GM23248 (cell line): ENCODE data around the gene SMIM24. TPM values are rescaled to one million over a fixed set of nuclear protein-coding genes. Genes with fewer than 3 reads are reported as not detected.

Experiments
- DNase-seq: peaks from one replicate; pipeline ENCODE4 v3.0.0-alpha.2; 2015
- H2AFZ ChIP-seq: fragments of 200-600 bp; sonication (generic); 2 replicates; pipeline ENCODE4 v1.6.1; 2016; ENCODE audit warnings: antibody characterized with exemption
- H3F3A ChIP-seq: fragments of 200-600 bp; sonication (generic); 2 replicates; pipeline ENCODE4 v1.6.1; 2016; ENCODE audit warnings: mild to moderate bottlenecking, antibody characterized with exemption, mixed run types; ENCODE audit not compliant: insufficient read depth
- H3K27ac ChIP-seq: fragments of 200-600 bp; sonication (generic); 2 replicates; pipeline ENCODE4 v1.5.1; 2016; ENCODE audit warnings: mild to moderate bottlenecking
- H3K27me3 ChIP-seq: fragments of 200-600 bp; sonication (generic); replicated peaks from 2 replicates; pipeline ENCODE4 v1.6.1; 2016; ENCODE audit warnings: mild to moderate bottlenecking; ENCODE audit not compliant: insufficient read depth
- H3K36me3 ChIP-seq: fragments of 200-600 bp; sonication (generic); 2 replicates; pipeline ENCODE4 v1.6.1; 2016; ENCODE audit warnings: low read depth, mild to moderate bottlenecking
- H3K4me1 ChIP-seq: fragments of 200-600 bp; sonication (generic); 2 replicates; pipeline ENCODE4 v1.6.1; 2016; ENCODE audit warnings: mild to moderate bottlenecking; ENCODE audit not compliant: insufficient read depth
- H3K4me2 ChIP-seq: fragments of 200-600 bp; sonication (generic); one replicate; pipeline ENCODE4 v1.6.1; 2016; ENCODE audit warnings: mild to moderate bottlenecking; ENCODE audit not compliant: unreplicated experiment
- H3K4me3 ChIP-seq: fragments of 200-600 bp; sonication (generic); 2 replicates; pipeline ENCODE4 v1.5.1; 2016; ENCODE audit warnings: mild to moderate bottlenecking
- H3K79me2 ChIP-seq: fragments of 200-600 bp; sonication (generic); 2 replicates; pipeline ENCODE4 v1.6.1; 2016; ENCODE audit warnings: mild to moderate bottlenecking; ENCODE audit not compliant: insufficient read depth
- H3K9ac ChIP-seq: fragments of 200-600 bp; sonication (generic); 2 replicates; pipeline ENCODE4 v1.6.1; 2016; ENCODE audit warnings: mild to moderate bottlenecking
- H3K9me2 ChIP-seq: fragments of 200-600 bp; sonication (generic); 2 replicates; pipeline ENCODE4 v1.6.1; 2016; ENCODE audit warnings: mixed run types, mild to moderate bottlenecking, moderate library complexity; ENCODE audit not compliant: insufficient read depth
- H3K9me3 ChIP-seq: fragments of 200-600 bp; sonication (generic); one replicate; pipeline ENCODE4 v1.6.1; 2017; ENCODE audit warnings: low read depth
- H4K20me1 ChIP-seq: fragments of 200-600 bp; sonication (generic); 2 replicates; pipeline ENCODE4 v1.6.0; 2016; ENCODE audit not compliant: insufficient read depth
- EZH2 ChIP-seq: fragments of 200-600 bp; sonication (generic); IDR thresholded peaks from 2 replicates; pipeline ENCODE4 v1.6.1; 2018; ENCODE audit warnings: antibody characterized with exemption, mild to moderate bottlenecking; ENCODE audit not compliant: insufficient read depth, poor library complexity, severe bottlenecking
- EZH2phosphoT487 ChIP-seq: fragments of 200-600 bp; sonication (generic); IDR thresholded peaks from 2 replicates; pipeline ENCODE4 v1.6.1; 2018; ENCODE audit warnings: antibody characterized with exemption, moderate library complexity, mild to moderate bottlenecking, low read depth; ENCODE audit not compliant: insufficient read depth
- WGBS, 2 experiments: methylation state at CpG; one replicate each; pipeline ENCODE4 v1.1.6; 2015 to 2017; ENCODE audit warnings: low lambda C conversion rate in 2 of 2, low coverage in 1 of 2; ENCODE audit errors: missing lambda C conversion rate in 2 of 2; 5-methylcytosine and 5-hydroxymethylcytosine counted together
- in situ Hi-C: fragments of 300-500 bp; cut with MboI; formaldehyde crosslinking; loops from 2 replicates; pipeline ENCODE4 v1.15.0; 2020
- polyA plus RNA-seq: library from polyadenylated mRNA; unstranded; fragments of >200 nt; fragmentation: Nextera tagmentation; extraction: Ambion mirVana; gene quantifications from 2 replicates; pipeline ENCODE4 v1.2.1, GENCODE V29; 2016
- total RNA-seq: library from RNA; depleted of rRNA; stranded (reverse); fragments of >200 nt; shearing (Covaris generic); gene quantifications from 2 replicates; pipeline ENCODE4 v1.2.3, GENCODE V29; 2014

SMIM24 gene
- total and polyA plus RNA-seq, 2 experiments from 2014 or later = not detected

DNA sequence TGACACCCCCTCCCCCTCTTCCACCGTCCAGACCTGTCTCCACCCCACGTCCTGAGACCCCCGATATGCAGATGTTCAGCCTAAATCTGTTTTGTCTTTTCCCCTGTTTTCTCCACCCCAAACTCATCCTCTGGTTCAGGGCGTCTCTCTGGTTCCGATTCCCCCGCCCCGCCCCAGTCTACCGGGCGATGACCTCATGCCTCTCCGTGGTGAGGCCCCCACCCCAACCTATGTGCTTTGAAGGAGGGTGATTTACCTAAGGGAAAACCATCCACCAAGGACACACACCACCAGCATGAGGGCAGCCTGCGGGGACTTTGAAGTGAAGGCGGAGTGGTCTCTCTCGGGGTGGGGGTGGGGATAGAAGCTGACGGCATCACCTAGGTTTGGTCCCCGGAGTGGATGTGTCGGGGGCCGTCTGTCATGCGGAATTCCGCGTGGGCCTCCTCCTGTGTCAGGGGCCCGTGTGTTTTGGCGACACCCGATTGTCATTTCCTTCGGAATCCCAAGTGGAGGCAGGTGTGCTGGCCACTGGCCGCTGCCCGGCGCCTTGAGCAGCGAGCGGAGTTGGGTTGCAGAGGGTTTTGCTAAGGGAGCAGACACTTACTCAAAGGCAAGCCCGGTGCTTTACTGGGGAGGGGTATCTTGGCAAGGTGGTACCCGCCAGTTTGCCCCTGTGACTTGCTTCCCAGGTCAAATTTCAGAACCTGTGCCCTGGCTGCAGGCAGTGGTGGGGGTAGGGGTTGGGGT lies 27.2 kb upstream of the SMIM24 start:
- H3K27me3 ChIP-seq = no peaks in the 10 kb centered on the region
- peaks cover 6% of the 10 kb centered on the region; the same call in 1 of the 2 replicates for H3F3A ChIP-seq
- H3K9me3 ChIP-seq = no peaks in the 10 kb centered on the region
- 0 out of 2 replicates have a peak overlapping the region, but pooled peaks have one; percentile 54 for H2AFZ ChIP-seq
- H3K4me2 ChIP-seq = peak overlapping the region; percentile 89
- no peaks in the 10 kb centered on the region for H4K20me1 ChIP-seq
- peak overlapping the region; percentile 87 for H3K4me3 ChIP-seq
- DNase-seq = peak; percentile 52
- WGBS, 2 experiments = 23% methylated on average over 29 to 31 of the region's 31 CpGs
- peak overlapping the region; percentile 51 for H3K27ac ChIP-seq
- peaks cover 8% of the 10 kb centered on the region; the same call in 1 of the 2 replicates for H3K4me1 ChIP-seq
- no peaks in the 10 kb centered on the region for H3K9me2 ChIP-seq
- in situ Hi-C loops = no loop called here
- H3K79me2 ChIP-seq = peaks cover 63% of the 10 kb centered on the region
- H3K9ac ChIP-seq = peak overlapping the region; percentile 93
- H3K36me3 ChIP-seq = no peaks in the 10 kb centered on the region
- TF ChIP-seq EZH2phosphoT487 (no peak), EZH2 (no peak)

DNA sequence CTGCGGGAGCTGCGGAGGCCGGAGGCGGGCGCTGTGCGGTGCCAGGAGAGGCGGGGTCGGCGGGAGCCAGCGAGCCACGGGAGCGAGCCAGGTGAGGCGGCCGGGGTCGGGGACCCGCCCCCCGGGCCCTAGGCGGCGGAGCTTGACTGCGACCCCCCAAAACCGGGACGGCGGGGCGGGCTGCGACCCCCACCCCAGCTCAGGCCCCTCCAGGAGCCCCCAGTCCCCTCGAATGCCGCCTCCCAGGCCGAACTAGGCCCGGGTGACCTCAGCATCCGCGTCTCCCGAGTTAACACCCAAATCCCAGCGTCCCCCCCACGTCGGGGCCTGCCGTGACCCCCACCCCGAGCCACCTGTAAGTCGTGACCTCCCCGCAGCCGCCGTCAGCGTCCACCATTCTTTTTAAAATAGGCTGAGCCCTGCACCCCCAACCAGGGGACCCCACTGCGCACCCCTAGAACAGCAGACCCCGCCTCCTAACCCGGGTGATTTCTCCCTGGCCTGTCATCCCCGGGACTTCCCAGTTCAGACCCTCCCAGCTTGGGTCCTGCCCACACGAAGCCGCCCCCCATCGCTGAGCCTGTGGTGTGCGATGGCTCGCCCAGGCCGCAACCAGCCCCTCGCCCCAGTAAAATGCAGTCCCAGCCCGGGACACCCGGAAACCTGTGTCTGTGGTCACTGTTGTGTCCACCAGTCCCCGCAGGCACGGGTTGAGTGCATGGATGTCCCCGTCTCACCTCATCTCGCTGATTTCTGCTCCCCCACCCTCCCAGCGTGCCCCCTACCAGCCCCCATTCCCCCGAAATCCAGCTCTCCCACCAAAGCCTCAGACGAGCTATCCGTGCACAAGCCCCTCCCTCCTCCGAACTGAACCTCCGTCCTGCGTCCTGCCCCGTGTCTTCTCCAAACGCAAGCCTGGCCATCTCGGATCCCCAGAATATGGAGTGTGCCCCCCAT lies 26.3 kb upstream of the SMIM24 start:
- Histone ChIP-seq H3K9me3 (no peaks in the 10 kb centered on the region), H3K4me1 (peaks cover 8% of the 10 kb centered on the region; the same call in 1 of the 2 replicates), H3F3A (peaks cover 6% of the 10 kb centered on the region; the same call in 1 of the 2 replicates), H3K4me3 (peak overlapping the region; percentile 87), H3K36me3 (no peaks in the 10 kb centered on the region), H3K27ac (peak overlapping the region; percentile 51), H3K9me2 (no peaks in the 10 kb centered on the region), H3K4me2 (peak overlapping the region; percentile 89), H3K27me3 (no peaks in the 10 kb centered on the region), H4K20me1 (no peaks in the 10 kb centered on the region), H3K9ac (peak overlapping the region; percentile 93), H3K79me2 (peaks cover 54% of the 10 kb centered on the region), H2AFZ (peak overlapping the region; percentile 70)
- DNase-seq = peak; percentile 67
- WGBS, 2 experiments = 2% methylated on average over 25 to 58 of the region's 69 CpGs
- in situ Hi-C loops = no loop called here
- TF ChIP-seq EZH2 = no peak
- TF ChIP-seq EZH2phosphoT487 = no peak

DNA sequence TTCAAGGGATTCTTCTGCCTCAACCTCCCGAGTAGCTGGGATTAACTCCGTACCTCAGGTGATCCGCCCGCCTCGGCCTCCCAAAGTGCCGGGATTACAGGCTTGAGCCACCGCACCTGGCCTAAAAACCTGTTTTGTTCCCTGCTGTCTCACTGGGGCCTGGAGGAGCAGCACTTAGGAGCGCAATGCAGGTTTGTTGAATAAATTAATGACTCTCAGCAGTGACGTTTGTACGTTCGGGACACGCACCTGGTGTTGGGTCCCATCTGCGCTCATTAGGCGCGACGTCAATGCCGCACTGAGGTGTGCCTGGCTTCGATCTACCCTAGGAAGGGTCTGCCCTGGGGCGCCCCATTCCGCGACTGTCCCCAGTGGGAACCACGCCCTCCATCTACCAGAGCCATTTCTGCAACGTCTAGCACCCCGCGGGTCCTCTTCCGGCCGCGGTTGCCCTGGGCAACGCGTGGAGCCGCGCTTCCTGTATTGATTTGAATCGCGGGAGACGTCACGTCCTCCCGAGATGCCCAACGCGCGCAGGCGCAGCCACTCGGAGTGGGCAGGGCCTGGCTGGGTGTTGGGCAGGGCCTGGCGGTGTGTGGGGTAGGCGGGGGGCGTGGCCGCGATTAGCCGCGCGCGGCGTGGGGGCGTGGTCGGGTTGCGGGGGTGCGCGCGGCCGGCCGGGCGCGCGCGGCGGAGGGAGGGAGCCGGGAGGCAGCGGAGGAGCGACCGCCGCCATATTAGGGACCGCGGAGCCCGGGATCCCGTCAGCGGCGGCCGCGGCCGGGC lies 25.5 kb upstream of the SMIM24 start, which contains the start of gene FZR1:
Gene FZR1, plus strand, starts transcription at position 714 of the 786 bp plus-strand sequence. CDS start 16,679 bp downstream, outside the sequence.
- Histone ChIP-seq H3K4me1 (peaks cover 8% of the 10 kb centered on the region; the same call in 1 of the 2 replicates), H3F3A (peaks cover 6% of the 10 kb centered on the region; the same call in 1 of the 2 replicates), H3K27me3 (no peaks in the 10 kb centered on the region), H3K9me2 (no peaks in the 10 kb centered on the region), H3K4me3 (peak within 1 kb of the TSS; percentile 87), H4K20me1 (no peaks in the 10 kb centered on the region), H3K79me2 (peaks cover 45% of the 10 kb centered on the region), H3K27ac (peak within 1 kb of the TSS; percentile 76), H3K4me2 (peak within 1 kb of the TSS; percentile 89), H3K36me3 (no peaks in the 10 kb centered on the region), H2AFZ (peak within 1 kb of the TSS; percentile 96), H3K9ac (peak within 1 kb of the TSS; percentile 93), H3K9me3 (no peaks in the 10 kb centered on the region)
- DNase-seq = peak; percentile 100
- no peak for TF ChIP-seq EZH2
- no peak for TF ChIP-seq EZH2phosphoT487
- in situ Hi-C loops = no loop called here
- WGBS, 2 experiments = 2 to 4% methylated on average over 40 to 62 of the region's 79 CpGs
